GM12878 (cell line): ENCODE measurements around the gene CFAP91. TPM values are rescaled to one million over a fixed set of nuclear protein-coding genes. Genes with fewer than 3 reads are reported as not detected.

Experiments used
- ATAC-seq: fragments of 200-7000 bp; cut with Tn5 transposase; 3 replicates; pipeline ENCODE4 v1.9.1; 2020; ENCODE audit warnings: mild to moderate bottlenecking, moderate library complexity
- BruUV-seq: library from RNA; stranded (reverse); fragments of 400-500 nt; replicated peaks from 2 replicates; lab custom pipeline; 2021; lab: Mats Ljungman, UMichigan
- CTCF ChIA-PET: fragments of 300-600 bp; sonication (Branson Sonifier 250); formaldehyde crosslinking; extraction: SDS; loops from one replicate; lab custom pipeline; 2021; ENCODE audit warnings: inconsistent platforms; lab: Yijun Ruan, JAX
- POLR2A ChIA-PET: fragments of 350-600 bp; formaldehyde crosslinking; extraction: SDS; loops from one replicate; lab custom pipeline; 2021; ENCODE audit warnings: inconsistent platforms; lab: Charles Lee
- RAD21 ChIA-PET: fragments of 300-600 bp; sonication (Branson Sonifier 250); formaldehyde crosslinking; loops from one replicate; lab custom pipeline; 2023; ENCODE audit warnings: antibody characterized with exemption; ENCODE audit not compliant: unreplicated experiment; lab: Charles Lee
- SMC1A ChIA-PET: fragments of 300-600 bp; sonication (Branson Sonifier 250); formaldehyde crosslinking; loops from one replicate; lab custom pipeline; 2023; ENCODE audit not compliant: unreplicated experiment, uncharacterized antibody; lab: Charles Lee
- DNase-seq: peaks from one replicate; pipeline ENCODE4 v3.0.0-alpha.2; 2011; ENCODE audit warnings: low read depth, low spot score
- FAIRE-seq: peaks from 3 replicates; lab custom pipeline; 2011; peaks lifted over from hg19 to GRCh38; lab: Jason Lieb, UNC
- H2AFZ ChIP-seq: 2 replicates; pipeline ENCODE4 v1.6.0; 2011; ENCODE audit warnings: low read depth, low read length, control low read depth; ENCODE audit not compliant: control insufficient read depth
- H3K27ac ChIP-seq: 2 replicates; pipeline ENCODE4 v1.5.1; 2011; ENCODE audit warnings: control low read depth; ENCODE audit not compliant: control insufficient read depth, insufficient read depth
- H3K27me3 ChIP-seq, 2 experiments: replicated peaks in 1 of 2; 2 replicates each; pipeline versions ENCODE4 v1.6.0 to v1.6.1; 2011; ENCODE audit warnings: low read length in 1 of 2; ENCODE audit not compliant: control insufficient read depth in 2 of 2, insufficient read depth in 2 of 2
- H3K36me3 ChIP-seq, 2 experiments: 2 replicates each; pipeline ENCODE4 v1.5.1; 2011; ENCODE audit warnings: low read length in 1 of 2; ENCODE audit not compliant: control insufficient read depth in 2 of 2, insufficient read depth in 2 of 2
- H3K4me1 ChIP-seq: 2 replicates; pipeline ENCODE4 v1.6.1; 2011; ENCODE audit warnings: mild to moderate bottlenecking, low read length, moderate library complexity, mixed read lengths; ENCODE audit not compliant: control insufficient read depth, insufficient read depth
- H3K4me2 ChIP-seq: 2 replicates; pipeline ENCODE4 v1.6.0; 2011; ENCODE audit warnings: control low read depth; ENCODE audit not compliant: control insufficient read depth, insufficient read depth
- H3K4me3 ChIP-seq: fragments of 200-600 bp; sonication (generic); 2 replicates; pipeline ENCODE4 v1.5.1; 2016
- H3K79me2 ChIP-seq: 2 replicates; pipeline ENCODE4 v1.6.0; 2011; ENCODE audit warnings: low read length; ENCODE audit not compliant: control insufficient read depth, insufficient read depth
- H3K9ac ChIP-seq: 2 replicates; pipeline ENCODE4 v1.8.0; 2011; ENCODE audit warnings: low read length, control low read depth, mixed read lengths; ENCODE audit not compliant: control insufficient read depth, insufficient read depth
- H3K9me3 ChIP-seq: replicated peaks from 3 replicates; pipeline ENCODE4 v1.5.1; 2011; ENCODE audit warnings: mild to moderate bottlenecking, low read length; ENCODE audit not compliant: control insufficient read depth, insufficient read depth
- H4K20me1 ChIP-seq: 2 replicates; pipeline ENCODE4 v1.6.0; 2011; ENCODE audit not compliant: control insufficient read depth, insufficient read depth
- ATF7 ChIP-seq: fragments of 450-650 bp; IDR thresholded peaks from 2 replicates; pipeline ENCODE4 v1.6.1; 2016; ENCODE audit warnings: low read depth, mild to moderate bottlenecking
- BCLAF1 ChIP-seq: fragments of 450-650 bp; IDR thresholded peaks from 2 replicates; pipeline ENCODE4 v1.6.1; 2017; ENCODE audit warnings: antibody characterized with exemption, mild to moderate bottlenecking, moderate library complexity
- CREB1 ChIP-seq: IDR thresholded peaks from 2 replicates; pipeline ENCODE4 v1.6.1; 2012; ENCODE audit warnings: low read depth, mild to moderate bottlenecking, inconsistent platforms
- EGR1 ChIP-seq, 2 experiments: IDR thresholded peaks; 1 replicate in 1 of 2; 2 replicates in 1 of 2; pipeline ENCODE4 v1.6.1; 2011 to 2012; ENCODE audit warnings: low read depth in 2 of 2, low read length in 2 of 2, borderline replicate concordance in 1 of 2, mild to moderate bottlenecking in 1 of 2, moderate library complexity in 1 of 2
- PRDM15 ChIP-seq: fragments of 450-650 bp; formaldehyde crosslinking; IDR thresholded peaks from 2 replicates; pipeline ENCODE4 v1.4.0; 2020; ENCODE audit warnings: mild to moderate bottlenecking, moderate library complexity
- USF2 ChIP-seq: IDR thresholded peaks from 2 replicates; pipeline ENCODE4 v1.6.1; 2011; ENCODE audit warnings: low read depth, low read length, improper control_type of control experiment, borderline replicate concordance
- YY1 ChIP-seq: IDR thresholded peaks from 2 replicates; pipeline ENCODE4 v1.6.1; 2011; ENCODE audit warnings: low read depth, mild to moderate bottlenecking, low read length
- ZNF24 ChIP-seq: fragments of 450-650 bp; IDR thresholded peaks from 2 replicates; pipeline ENCODE4 v1.6.1; 2017; ENCODE audit warnings: antibody characterized with exemption, mild to moderate bottlenecking
- WGBS: methylation state at CpG from one replicate; pipeline ENCODE4 v1.1.6; 2016; ENCODE audit warnings: low lambda C conversion rate; ENCODE audit not compliant: insufficient replicate concordance, insufficient coverage; ENCODE audit errors: missing lambda C conversion rate; 5-methylcytosine and 5-hydroxymethylcytosine counted together
- in situ Hi-C: fragments of 300-500 bp; cut with MboI; formaldehyde crosslinking; loops from 9 replicates; pipeline ENCODE4 v1.14.3; 2018; ENCODE audit warnings: mixed read lengths
- intact Hi-C: fragments of 100-400 bp; cut with micrococcal nuclease; formaldehyde crosslinking; loops from one replicate; pipeline ENCODE4 v1.14.2; 2022; ENCODE audit not compliant: unreplicated experiment
- polyA plus RNA-seq, 11 experiments: library from polyadenylated mRNA; depleted of rRNA in 4 of 11; unstranded in 6 of 11; stranded (reverse) in 5 of 11; fragments of >200 nt; fragmentation: Nextera tagmentation in 4 of 11; fragmentation: Illumina TruSeq in 1 of 11; extraction: Ambion mirVana in 4 of 11; extraction: Trizol in 1 of 11; gene quantifications; 1 replicate in 1 of 11; 2 replicates in 10 of 11; pipeline versions ENCODE4 v1.2.1 to v1.2.3, GENCODE V29; 2011 to 2016; ENCODE audit warnings: inconsistent platforms in 2 of 11, missing spikeins in 2 of 11, low read depth in 1 of 11
- total RNA-seq, 4 experiments: library from RNA; depleted of rRNA in 3 of 4; stranded (reverse); fragments of >200 nt in 3 of 4; fragmentation: Illumina TruSeq in 1 of 4; extraction: Trizol in 1 of 4; gene quantifications; 2 replicates each; pipeline versions ENCODE4 v1.2.1 to v1.2.3, GENCODE V29; 2013 to 2021

The CFAP91 gene
- total and polyA plus RNA-seq, 10 of the 15 experiments (the other 5 are each of a cell fraction or from before 2014, with no cell fraction given), result 0.03 to 2.2 (median 0.92) TPM

- TF ChIP-seq EGR1 (IDR thresholded peaks at IDR 0.05; ENCODE audit: borderline replicate concordance in 1 of 2, low read depth in 2 of 2, low read length in 2 of 2) (no peak), PRDM15 (CRISPR knock-in tag) (no peak), BCLAF1 (no peak)
Observed at GRCh38 chr3:119663885-119664284, 38.9 kb upstream of the CFAP91 start (continued).

DNA sequence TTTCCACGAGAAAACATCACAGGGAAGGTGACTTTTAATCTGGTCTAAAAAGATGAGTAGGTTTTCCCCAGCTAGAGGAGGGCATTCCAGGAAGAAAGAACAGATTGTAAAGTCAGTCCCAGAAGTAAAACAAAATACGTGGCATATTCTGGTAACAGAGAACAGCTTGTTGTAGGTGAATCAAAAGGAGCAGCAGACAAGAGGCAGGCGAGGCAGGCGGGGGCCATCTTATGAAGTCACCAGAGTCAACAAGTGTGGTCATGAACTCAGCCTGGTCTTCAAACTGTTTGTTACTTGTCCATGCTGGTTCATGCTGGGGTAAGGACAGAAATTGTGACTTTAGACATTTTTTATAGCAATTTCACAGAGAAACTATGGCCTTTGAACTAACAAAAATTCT is 38.5 kb upstream of the CFAP91 start:
- ChIA-PET CTCF (interaction anchor here (1.1 to 9.5 kb wide), 8 partner anchors 8 to 64 kb away, joined by 3 to 71 read pairs (median 10); partner anchors contain the start of genes COX17 and PLA1A), SMC1A (interaction anchor here (1.0 to 8.0 kb wide), 14 partner anchors 8 to 164 kb away, joined by 3 to 100 read pairs (median 4); partner anchors contain the start of genes COX17 and PLA1A), POLR2A (interaction anchor here (1.0 to 4.3 kb wide), 6 partner anchors 8 to 64 kb away, joined by 3 to 25 read pairs (median 8); partner anchors contain the start of gene COX17), RAD21 (interaction anchor here (1.0 to 5.4 kb wide), 10 partner anchors 10 to 114 kb away, joined by 3 to 52 read pairs (median 8); partner anchors contain the start of gene COX17)
- Histone ChIP-seq H3K4me1 (peaks cover 30% of the 10 kb centered on the region), H2AFZ (no peak overlapping the region), H3K4me2 (no peak overlapping the region), H4K20me1 (no peaks in the 10 kb centered on the region), H3K79me2 (no peaks in the 10 kb centered on the region; the same call in none of the 2 replicates), H3K9me3 (no peaks in the 10 kb centered on the region; the same call in 2 of the 3 replicates), H3K4me3 (no peak overlapping the region), H3K36me3 (peaks cover 0 to 7% of the 10 kb centered on the region in 2 experiments; a peak in 2 of 4 replicates), H3K9ac (no peak overlapping the region), H3K27me3 (no peaks in the 10 kb centered on the region), H3K27ac (peak overlapping the region; percentile 53)
- TF ChIP-seq ATF7 (no peak), CREB1 (0 out of 2 replicates have a peak, but pooled peaks have one; percentile 10), USF2 (no peak), ZNF24 (no peak), YY1 (0 out of 2 replicates have a peak, but pooled peaks have one; percentile 37)
- WGBS, result 57% methylated on average over 4 of the region's 4 CpGs
- BruUV-seq, result no TSS peak
- no peak for FAIRE-seq
- ATAC-seq, result peak; percentile 13; the same call in 1 of the 3 replicates
- in situ Hi-C loops, result no loop called here
- no peak for DNase-seq
- intact Hi-C loops, result no loop called here
